ENCODE data around the gene OR1J4. TPM values are rescaled to one million over a fixed set of nuclear protein-coding genes. Genes with fewer than 3 reads are reported as not detected.

OR1J4 gene
- total RNA-seq, 1 donor from 2014 or later, result not detected

DNA sequence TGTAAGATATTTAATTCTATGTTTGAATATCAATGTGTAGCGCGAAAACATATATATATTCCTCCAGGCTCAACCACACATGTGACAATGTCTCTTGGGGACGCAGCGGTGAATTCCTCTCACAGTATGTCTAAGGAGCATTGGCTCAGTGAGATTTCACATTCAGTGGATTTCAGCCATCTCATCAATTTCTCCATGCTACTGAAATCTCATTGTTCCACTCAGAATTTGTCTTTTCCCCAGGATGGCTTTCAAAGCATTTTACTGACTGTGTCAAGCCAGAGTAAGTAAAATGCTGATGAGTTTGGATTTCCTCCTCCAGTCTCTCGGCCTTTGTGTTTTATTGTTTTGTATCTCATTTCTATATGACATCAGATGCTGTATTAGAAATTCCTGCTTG, 39.9 kb upstream of the OR1J4 start:
- Histone ChIP-seq H3K36me3 (no peaks in the 10 kb centered on the region), H3K4me1 (no peaks in the 10 kb centered on the region), H3K27ac (replicated peaks) (no peak overlapping the region), H3K4me3 (no peak overlapping the region), H3K9me3 (replicated peaks) (no peaks in the 10 kb centered on the region), H3K27me3 (ENCODE audit: low read depth) (peaks cover 67% of the 10 kb centered on the region)
- intact Hi-C loops (cut with micrococcal nuclease), result no loop called here
- DNase-seq, result no peak
- TF ChIP-seq, protein P1, sequence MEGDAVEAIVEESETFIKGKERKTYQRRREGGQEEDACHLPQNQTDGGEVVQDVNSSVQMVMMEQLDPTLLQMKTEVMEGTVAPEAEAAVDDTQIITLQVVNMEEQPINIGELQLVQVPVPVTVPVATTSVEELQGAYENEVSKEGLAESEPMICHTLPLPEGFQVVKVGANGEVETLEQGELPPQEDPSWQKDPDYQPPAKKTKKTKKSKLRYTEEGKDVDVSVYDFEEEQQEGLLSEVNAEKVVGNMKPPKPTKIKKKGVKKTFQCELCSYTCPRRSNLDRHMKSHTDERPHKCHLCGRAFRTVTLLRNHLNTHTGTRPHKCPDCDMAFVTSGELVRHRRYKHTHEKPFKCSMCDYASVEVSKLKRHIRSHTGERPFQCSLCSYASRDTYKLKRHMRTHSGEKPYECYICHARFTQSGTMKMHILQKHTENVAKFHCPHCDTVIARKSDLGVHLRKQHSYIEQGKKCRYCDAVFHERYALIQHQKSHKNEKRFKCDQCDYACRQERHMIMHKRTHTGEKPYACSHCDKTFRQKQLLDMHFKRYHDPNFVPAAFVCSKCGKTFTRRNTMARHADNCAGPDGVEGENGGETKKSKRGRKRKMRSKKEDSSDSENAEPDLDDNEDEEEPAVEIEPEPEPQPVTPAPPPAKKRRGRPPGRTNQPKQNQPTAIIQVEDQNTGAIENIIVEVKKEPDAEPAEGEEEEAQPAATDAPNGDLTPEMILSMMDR (IDR thresholded peaks at IDR 0.05; ENCODE audit: borderline replicate concordance), result no peak

DNA sequence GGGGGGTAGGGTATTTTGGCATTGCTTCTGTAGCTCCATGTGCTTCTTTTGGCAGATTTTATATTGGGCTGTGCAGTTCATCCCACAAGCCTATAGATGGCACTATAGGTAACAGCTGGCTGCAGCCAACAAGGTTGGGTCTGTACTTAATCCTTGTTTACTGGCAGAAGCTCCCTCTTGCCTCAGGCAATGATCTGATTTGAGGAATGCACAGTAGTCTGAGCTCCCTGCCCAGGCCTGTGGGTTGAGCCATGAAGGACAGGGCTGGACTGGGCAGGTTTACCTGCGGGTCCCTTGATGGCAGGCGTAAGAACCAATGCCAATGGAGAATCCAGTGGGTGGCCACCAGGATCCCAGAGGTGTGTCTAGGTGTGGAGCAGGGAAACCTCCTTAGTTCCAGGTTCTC, 20.1 kb upstream of the OR1J4 start:
- no peak for DNase-seq

DNA sequence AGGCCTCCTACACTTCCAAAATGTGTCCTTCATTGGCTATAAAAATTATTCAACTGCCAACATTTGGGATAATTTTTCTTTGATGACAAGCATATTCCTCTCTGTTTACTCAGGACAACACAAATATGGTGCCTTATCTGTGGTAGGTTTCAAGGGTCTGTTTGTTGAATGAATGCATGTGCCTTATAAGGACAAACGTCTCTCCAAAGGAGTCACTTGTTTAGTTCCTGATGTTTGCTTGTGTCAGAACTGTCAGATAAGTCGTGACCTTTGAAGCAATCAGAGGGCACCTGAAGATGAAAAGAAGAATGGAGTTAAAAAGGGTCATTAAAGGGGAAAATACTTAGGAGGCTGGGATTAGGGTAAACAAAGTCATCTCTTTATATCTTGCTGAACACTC, 12.0 kb upstream of the OR1J4 start:
- intact Hi-C loops (cut with micrococcal nuclease), result no loop called here
- no peaks in the 10 kb centered on the region for H3K36me3 ChIP-seq
- H3K27me3 ChIP-seq (ENCODE audit: low read depth), result peaks cover 37% of the 10 kb centered on the region
- no peaks in the 10 kb centered on the region for H3K9me3 ChIP-seq (replicated peaks)
- no peaks in the 10 kb centered on the region for H3K4me1 ChIP-seq
- TF ChIP-seq, protein P1 (IDR thresholded peaks at IDR 0.05; ENCODE audit: borderline replicate concordance), result no peak
- H3K4me3 ChIP-seq, result no peak overlapping the region
- DNase-seq, result no peak
- H3K27ac ChIP-seq (replicated peaks), result no peak overlapping the region

More for the DNA sequence above, 20.1 kb upstream of the OR1J4 start:
- no peak overlapping the region for H3K27ac ChIP-seq (replicated peaks)
- H3K4me3 ChIP-seq, result no peak overlapping the region
- TF ChIP-seq, protein P1 (IDR thresholded peaks at IDR 0.05; ENCODE audit: borderline replicate concordance), result peak; percentile 66
- H3K36me3 ChIP-seq, result no peaks in the 10 kb centered on the region
- peaks cover 40% of the 10 kb centered on the region for H3K27me3 ChIP-seq (ENCODE audit: low read depth)
- peaks cover 21% of the 10 kb centered on the region for H3K9me3 ChIP-seq (replicated peaks)
- intact Hi-C loops (cut with micrococcal nuclease), result no loop called here
- H3K4me1 ChIP-seq, result no peaks in the 10 kb centered on the region

DNA sequence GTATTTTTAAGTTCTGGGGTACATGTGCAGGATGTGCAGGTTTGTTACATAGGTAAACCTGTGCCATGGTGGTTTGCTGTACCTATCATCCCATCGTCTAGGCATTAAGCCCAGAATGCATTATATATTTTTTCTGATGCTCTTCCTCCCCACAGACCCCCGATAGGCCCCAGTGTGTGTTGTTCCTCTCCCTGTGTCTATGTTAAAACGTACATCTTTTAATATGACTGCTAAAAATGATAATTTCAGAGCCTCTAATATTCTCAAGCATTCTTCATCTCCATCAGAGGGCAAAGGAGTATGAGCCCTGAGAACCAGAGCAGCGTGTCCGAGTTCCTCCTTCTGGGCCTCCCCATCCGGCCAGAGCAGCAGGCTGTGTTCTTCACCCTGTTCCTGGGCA, 8.4 kb upstream of the OR1J4 start, which contains the start of gene OR1J2:
Gene OR1J2, plus strand, starts transcription at position 301 of the 400 bp plus-strand sequence. Its CDS starts 0 bp downstream, at position 301.
- no peak for DNase-seq
- TF ChIP-seq, protein P1 (IDR thresholded peaks at IDR 0.05; ENCODE audit: borderline replicate concordance), result no peak
- intact Hi-C loops (cut with micrococcal nuclease), result no loop called here
- Histone ChIP-seq H3K27ac (replicated peaks) (no peak within 1 kb of the TSS), H3K4me1 (no peaks in the 10 kb centered on the region), H3K36me3 (no peaks in the 10 kb centered on the region), H3K27me3 (ENCODE audit: low read depth) (peaks cover 51% of the 10 kb centered on the region), H3K9me3 (replicated peaks) (no peaks in the 10 kb centered on the region), H3K4me3 (no peak within 1 kb of the TSS)

DNA sequence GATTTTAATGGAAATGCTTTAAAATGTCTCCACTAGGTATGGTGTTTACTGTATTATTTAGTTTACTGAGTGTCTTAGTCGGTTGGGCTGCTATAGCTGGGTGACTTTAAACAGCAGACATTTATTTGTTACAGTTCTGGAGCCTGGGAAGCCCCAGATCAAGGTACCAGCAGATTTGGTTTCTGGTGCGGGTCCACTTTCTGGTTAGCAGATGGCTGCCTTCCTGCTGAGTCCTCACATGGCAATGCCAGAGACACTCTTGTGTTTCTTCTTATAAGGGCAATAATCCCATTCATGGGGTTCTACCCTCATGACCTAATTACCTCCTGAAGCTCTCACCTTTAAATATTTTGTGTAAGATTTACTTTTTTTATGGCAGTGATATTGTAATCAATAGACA, 715 bp upstream of the OR1J4 start:
- H3K4me1 ChIP-seq, result no peaks in the 10 kb centered on the region
- no peak overlapping the region for H3K4me3 ChIP-seq
- H3K27me3 ChIP-seq (ENCODE audit: low read depth), result peaks cover 72% of the 10 kb centered on the region
- intact Hi-C loops (cut with micrococcal nuclease), result no loop called here
- no peaks in the 10 kb centered on the region for H3K36me3 ChIP-seq
- no peak for DNase-seq
- H3K9me3 ChIP-seq (replicated peaks), result no peaks in the 10 kb centered on the region
- TF ChIP-seq, protein P1 (IDR thresholded peaks at IDR 0.05; ENCODE audit: borderline replicate concordance), result no peak
- no peak overlapping the region for H3K27ac ChIP-seq (replicated peaks)

Data from left ventricle myocardium inferior (tissue), 1 donor.